ENCODE data around the gene ERGIC3.
A peak's percentile ranks its signal among the peaks of the same experiment; 100 is the strongest.

Gene ERGIC3

DNA sequence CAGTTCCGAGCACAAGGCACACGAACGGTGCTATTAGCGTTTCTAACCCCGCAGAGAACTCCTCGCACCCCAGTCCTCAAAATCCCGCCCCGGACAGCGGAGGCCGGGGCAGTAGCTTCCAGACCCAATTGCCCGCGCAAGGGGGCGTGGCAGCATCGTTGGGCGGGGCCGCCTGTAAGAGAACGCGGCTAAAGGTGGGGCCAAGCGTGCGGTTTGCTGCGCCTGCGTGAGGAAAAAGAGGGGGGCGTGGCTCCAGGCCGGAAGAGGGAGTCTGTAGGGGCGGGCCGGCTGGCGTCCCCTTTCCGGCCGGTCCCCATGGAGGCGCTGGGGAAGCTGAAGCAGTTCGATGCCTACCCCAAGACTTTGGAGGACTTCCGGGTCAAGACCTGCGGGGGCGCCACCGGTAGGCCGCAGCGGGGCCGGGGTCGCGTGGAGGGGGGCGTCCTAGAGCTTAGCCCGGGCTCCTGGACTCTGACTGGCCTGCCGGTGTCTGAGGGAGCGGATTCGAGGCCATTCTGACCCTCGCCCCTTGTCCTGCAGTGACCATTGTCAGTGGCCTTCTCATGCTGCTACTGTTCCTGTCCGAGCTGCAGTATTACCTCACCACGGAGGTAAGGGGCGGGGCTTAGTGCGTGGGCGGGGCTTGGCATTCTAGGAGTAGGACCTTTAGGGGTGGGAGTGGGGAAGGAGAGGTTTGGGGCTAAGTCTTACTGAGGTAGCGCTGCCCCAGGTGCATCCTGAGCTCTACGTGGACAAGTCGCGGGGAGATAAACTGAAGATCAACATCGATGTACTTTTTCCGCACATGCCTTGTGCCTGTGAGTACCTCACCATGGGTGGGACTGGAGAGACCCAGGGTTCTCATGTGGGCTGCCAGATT is at the start of gene ERGIC3:
Gene ERGIC3, plus strand, starts transcription at position 296 of the 880 bp plus-strand sequence. Its CDS starts 20 bp downstream, at position 316.
- TF ChIP-seq ZNF274 (IDR thresholded peaks at IDR 0.05; ENCODE audit: low read depth, low read length) = no peak
- H3K4me3 ChIP-seq (ENCODE audit: low read length) = peak within 1 kb of the TSS; percentile 80

DNA sequence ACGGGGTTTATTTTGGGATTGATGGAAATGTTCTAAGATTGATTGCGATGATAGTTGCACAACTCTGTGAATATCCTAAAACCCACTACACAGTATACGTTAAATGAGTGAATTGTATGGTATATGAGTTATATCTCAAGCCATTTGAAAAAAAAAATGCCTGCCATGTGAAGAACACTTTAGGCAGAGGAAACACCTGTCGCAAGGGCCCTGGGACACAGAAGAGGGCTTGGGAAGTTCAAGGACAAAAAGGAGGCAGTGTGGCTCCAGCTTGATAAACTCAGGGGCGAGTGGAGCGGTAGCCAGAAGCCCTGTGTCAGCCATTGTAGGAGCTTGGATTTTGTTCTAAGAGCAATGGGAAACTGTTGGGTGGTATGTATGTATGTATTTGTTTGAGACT is 49.5 kb upstream of the ERGIC3 start:
- TF ChIP-seq ZNF274 (IDR thresholded peaks at IDR 0.05; ENCODE audit: low read depth, low read length) = no peak
- H3K4me3 ChIP-seq (ENCODE audit: low read length) = no peak overlapping the region

DNA sequence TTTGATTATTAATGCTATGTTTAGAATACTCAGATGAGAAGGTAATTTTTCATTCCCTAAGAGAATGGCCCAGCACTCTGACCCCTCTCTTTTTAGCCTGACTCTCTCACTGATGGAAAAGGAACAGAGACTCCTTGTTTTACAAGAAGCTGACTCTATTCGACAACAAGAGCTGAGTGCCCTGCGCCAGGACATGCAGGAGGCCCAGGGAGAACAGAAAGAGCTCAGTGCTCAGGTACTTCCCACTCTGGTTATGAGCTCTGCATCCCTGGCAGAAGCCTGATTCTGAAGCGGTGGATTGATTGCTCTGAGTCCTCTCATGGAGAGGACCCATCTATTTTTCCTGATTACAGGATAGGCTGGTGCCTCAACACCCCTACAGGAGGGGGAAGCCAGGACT is 45.4 kb upstream of the ERGIC3 start:
- TF ChIP-seq ZNF274 (IDR thresholded peaks at IDR 0.05; ENCODE audit: low read depth, low read length) = no peak
- no peak overlapping the region for H3K4me3 ChIP-seq (ENCODE audit: low read length)

DNA sequence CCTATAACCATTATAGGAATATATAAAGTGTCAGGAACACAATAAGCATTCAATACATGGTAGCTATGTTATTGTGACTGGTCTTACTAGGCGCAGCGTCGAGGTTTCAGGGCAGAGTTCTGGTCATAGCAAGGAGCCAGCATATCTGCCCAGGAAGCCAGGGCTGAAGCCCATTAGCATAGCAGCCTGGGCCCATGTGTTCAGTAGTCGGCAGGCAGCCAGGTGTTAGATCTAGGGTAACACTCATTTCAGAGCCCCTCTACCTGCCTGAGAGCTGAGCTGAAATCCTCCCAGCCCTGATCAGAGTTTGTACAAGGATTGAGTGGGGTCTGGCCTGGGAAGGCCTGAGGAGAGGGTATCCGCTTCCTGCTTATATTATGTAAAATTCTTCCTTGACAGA is 44.6 kb upstream of the ERGIC3 start:
- TF ChIP-seq ZNF274 (IDR thresholded peaks at IDR 0.05; ENCODE audit: low read depth, low read length) = no peak
- H3K4me3 ChIP-seq (ENCODE audit: low read length) = no peak overlapping the region

DNA sequence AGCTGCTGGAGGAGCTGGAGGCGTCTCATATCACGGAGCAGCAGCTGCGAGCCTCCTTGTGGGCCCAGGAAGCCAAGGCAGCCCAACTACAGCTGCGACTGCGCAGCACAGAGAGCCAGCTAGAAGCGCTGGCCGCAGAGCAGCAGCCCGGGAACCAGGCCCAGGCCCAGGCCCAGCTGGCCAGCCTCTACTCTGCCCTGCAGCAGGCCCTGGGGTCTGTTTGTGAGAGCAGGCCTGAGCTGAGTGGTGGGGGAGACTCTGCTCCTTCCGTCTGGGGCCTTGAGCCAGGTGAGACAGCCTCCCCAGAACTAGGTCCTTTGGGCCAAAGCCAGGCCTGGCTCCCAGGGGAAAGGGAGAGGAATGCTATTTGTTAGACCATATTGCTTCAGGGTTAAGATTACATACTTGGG is 44.1 kb upstream of the ERGIC3 start:
- no peak for TF ChIP-seq ZNF274 (IDR thresholded peaks at IDR 0.05; ENCODE audit: low read depth, low read length)
- H3K4me3 ChIP-seq (ENCODE audit: low read length) = no peak overlapping the region

DNA sequence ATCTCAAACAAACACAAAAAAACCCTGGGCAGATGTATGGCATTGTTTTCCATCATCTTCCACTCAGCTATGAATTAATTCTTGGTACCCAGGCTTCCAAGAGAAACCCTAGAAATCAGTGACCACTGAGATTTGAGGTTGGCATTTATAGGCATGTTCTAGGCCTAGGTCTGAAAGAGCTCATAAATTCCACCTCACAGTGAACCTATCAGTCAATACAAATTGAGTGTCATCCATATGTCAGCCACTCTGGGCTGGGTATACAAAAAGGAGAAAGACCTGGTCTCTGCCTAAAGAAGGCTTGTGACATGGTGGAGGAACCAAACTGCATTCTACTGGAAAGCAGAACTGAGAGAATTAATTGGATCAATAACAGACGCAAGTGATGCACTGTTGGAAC is 42.6 kb upstream of the ERGIC3 start:
- TF ChIP-seq ZNF274 (IDR thresholded peaks at IDR 0.05; ENCODE audit: low read depth, low read length) = no peak
- H3K4me3 ChIP-seq (ENCODE audit: low read length) = no peak overlapping the region

DNA sequence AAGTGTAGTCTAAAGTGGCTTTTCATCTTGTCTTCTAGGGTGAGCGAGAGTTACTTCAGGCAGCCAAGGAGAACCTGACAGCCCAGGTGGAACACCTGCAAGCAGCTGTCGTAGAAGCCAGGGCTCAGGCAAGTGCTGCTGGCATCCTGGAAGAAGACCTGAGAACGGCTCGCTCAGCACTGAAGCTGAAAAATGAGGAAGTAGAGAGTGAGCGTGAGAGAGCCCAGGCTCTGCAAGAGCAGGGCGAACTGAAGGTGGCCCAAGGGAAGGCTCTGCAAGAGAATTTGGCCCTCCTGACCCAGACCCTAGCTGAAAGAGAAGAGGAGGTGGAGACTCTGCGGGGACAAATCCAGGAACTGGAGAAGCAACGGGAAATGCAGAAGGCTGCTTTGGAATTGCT is 39.5 kb upstream of the ERGIC3 start:
- H3K4me3 ChIP-seq (ENCODE audit: low read length) = no peak overlapping the region
- TF ChIP-seq ZNF274 (IDR thresholded peaks at IDR 0.05; ENCODE audit: low read depth, low read length) = no peak

DNA sequence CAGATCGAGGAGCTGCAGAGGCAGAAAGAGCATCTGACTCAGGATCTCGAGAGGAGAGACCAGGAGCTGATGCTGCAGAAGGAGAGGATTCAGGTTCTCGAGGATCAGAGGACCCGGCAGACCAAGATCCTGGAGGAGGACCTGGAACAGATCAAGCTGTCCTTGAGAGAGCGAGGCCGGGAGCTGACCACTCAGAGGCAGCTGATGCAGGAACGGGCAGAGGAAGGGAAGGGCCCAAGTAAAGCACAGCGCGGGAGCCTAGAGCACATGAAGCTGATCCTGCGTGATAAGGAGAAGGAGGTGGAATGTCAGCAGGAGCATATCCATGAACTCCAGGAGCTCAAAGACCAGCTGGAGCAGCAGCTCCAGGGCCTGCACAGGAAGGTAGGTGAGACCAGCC is 38.6 kb upstream of the ERGIC3 start:
- no peak for TF ChIP-seq ZNF274 (IDR thresholded peaks at IDR 0.05; ENCODE audit: low read depth, low read length)
- no peak overlapping the region for H3K4me3 ChIP-seq (ENCODE audit: low read length)

DNA sequence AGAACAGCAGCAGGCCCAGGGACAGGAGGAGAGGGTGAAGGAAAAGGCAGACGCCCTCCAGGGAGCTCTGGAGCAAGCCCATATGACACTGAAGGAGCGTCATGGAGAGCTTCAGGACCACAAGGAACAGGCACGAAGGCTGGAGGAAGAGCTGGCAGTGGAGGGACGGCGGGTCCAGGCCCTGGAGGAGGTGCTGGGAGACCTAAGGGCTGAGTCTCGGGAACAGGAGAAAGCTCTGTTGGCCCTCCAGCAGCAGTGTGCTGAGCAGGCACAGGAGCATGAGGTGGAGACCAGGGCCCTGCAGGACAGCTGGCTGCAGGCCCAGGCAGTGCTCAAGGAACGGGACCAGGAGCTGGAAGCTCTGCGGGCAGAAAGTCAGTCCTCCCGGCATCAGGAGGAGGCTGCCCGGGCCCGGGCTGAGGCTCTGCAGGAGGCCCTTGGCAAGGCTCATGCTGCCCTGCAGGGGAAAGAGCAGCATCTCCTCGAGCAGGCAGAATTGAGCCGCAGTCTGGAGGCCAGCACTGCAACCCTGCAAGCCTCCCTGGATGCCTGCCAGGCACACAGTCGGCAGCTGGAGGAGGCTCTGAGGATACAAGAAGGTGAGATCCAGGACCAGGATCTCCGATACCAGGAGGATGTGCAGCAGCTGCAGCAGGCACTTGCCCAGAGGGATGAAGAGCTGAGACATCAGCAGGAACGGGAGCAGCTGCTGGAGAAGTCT is 37.9 kb upstream of the ERGIC3 start:
- H3K4me3 ChIP-seq (ENCODE audit: low read length) = no peak overlapping the region
- TF ChIP-seq ZNF274 (IDR thresholded peaks at IDR 0.05; ENCODE audit: low read depth, low read length) = no peak

DNA sequence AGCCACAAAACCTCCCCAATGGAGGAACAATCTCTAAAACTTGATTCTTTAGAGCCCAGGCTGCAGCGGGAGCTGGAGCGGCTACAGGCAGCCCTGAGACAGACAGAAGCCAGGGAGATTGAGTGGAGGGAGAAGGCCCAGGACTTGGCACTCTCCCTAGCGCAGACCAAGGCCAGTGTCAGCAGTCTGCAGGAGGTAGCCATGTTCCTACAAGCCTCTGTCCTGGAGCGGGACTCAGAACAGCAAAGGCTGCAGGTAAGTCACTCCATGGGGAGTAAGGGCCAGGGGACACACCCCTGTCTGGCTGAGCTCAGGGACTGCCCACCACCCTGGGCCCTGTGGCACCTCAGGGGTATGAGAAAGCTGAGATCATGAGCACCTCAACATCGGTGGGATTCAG is 37.1 kb upstream of the ERGIC3 start:
- no peak overlapping the region for H3K4me3 ChIP-seq (ENCODE audit: low read length)
- no peak for TF ChIP-seq ZNF274 (IDR thresholded peaks at IDR 0.05; ENCODE audit: low read depth, low read length)

DNA sequence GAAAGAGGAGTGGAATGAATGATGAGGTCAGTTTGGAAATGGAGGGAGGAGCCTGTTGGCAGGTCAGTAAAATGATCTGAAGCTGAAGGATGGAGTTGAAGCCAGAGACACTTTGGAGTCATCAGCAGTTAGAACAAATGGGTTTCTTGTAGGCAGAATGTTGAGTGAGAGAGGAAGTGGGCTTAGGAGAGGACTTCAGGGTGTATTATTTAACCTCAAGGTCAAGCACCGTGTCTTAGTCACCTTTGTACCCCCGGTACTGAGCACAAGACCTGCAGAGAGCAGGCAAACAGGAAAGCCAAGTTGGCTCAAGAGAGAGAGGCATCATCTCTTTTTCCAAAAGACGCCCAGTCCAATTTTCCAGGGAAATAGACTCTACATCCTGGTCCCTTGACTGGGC is 35.7 kb upstream of the ERGIC3 start:
- no peak for TF ChIP-seq ZNF274 (IDR thresholded peaks at IDR 0.05; ENCODE audit: low read depth, low read length)
- H3K4me3 ChIP-seq (ENCODE audit: low read length) = no peak overlapping the region

DNA sequence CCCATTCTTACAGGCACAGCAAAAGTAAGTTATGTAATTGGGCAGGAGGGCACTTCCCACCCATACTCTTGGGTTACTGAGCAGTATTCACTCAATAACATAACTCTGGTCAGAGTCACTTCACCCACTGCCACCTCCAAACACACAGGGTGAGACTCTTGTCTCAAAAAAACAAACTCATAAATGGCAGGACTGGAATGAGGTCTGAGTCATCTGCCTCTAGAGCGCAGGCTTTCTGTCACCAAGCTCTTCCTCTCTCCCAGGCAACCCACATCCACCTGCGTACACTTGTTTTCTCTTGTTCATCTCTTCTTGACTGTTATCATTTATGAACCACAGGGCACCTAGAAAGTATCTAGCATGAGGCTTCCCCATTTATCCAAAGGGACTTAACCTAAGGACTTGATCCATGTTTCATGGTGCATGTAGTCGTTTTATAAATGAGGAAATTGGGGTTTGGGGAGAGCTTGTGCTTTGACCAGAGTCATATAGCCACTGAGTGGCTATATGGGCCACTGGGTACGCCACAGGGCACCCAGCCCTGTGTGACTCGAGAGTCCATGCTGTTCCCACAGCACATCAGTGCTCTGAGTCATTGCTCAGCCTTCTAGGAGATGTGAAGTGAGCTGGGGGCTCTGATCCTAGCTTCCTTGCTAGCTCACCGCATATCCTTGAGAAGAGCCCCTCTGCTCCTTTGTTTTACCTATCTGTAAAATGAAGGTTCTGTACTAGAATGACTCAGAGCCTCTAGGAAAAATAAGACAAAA is 34.8 kb upstream of the ERGIC3 start:
- no peak overlapping the region for H3K4me3 ChIP-seq (ENCODE audit: low read length)
- no peak for TF ChIP-seq ZNF274 (IDR thresholded peaks at IDR 0.05; ENCODE audit: low read depth, low read length)

DNA sequence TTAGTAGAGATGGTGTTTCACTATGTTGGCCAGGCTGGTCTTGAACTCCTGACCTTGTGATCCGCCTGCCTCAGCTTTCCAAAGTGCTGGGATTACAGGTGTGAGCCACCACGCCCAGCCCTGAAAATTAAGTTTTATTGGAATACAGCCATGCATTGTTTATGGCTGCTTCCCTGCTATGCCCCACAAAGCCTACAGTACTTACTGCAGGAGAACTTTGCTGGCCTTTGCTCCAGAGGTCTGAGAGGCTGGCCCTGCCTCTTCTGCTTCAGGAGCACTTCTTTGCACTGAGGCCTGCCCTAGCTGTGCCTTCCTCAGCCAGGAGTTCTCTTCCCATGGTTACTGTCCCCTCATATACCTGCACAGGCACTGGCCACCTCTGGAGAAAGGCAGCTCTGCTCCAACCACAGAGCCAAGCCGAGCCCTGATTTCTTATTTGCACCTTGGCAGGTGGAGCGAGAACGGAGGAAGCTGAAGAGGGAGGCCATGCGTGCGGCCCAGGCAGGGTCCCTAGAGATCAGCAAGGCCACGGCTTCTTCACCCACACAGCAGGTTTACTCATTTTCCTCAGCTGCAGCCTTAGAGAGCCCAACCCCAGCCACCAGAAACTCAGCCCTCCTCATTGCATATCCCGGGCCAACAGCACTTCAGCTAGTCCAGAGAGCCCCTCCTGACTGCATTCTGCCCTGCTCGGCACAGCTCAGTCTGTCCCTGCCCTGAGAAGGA is 33.2 kb upstream of the ERGIC3 start:
- no peak for TF ChIP-seq ZNF274 (IDR thresholded peaks at IDR 0.05; ENCODE audit: low read depth, low read length)
- H3K4me3 ChIP-seq (ENCODE audit: low read length) = no peak overlapping the region

All from GM08714 (cell line).